Measurements from ENCODE around the gene TSNAXIP1. TPM values are rescaled to one million over a fixed set of nuclear protein-coding genes. Genes with fewer than 3 reads are reported as not detected.
"Not testable (repeated sequence)": the region's sequence is repeated elsewhere in the genome, so short reads cannot be mapped to it uniquely, and the experiment has no call there.

TSNAXIP1 gene
- total and polyA plus RNA-seq, 4 experiments from 2014 or later, result 0.44 to 0.64 TPM; not detected in 2

DNA sequence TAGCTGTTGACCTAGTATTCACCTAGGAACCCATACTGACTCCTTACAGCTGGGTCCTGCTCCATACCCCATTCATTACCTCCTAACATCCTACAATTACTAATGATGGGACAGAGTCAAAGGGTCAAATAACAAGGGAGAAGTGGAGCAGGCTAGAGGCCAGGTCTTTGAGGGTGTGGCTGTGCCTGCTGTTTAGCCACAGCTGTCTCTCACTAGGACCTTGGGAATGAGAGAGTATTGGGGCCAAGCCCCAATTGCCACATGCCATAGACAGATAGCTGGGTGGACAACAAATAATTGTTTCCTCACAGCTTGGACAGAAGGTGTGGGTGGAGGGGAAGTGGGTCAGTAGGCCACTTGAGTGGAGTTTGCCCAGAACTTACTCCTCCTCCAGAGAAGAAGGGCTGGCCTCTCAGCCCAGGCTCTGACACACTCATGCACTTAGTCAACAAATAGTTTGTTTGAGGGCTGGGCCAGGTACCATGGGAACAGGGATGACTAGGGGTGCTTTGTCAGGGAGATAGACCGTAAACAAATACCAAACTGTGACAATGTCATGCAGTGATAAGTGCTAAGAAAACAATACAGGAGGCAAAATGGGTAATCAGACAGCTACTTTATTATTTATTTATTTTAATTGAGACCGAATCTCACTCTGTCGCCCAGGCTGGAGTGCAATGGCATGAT is 51.0 kb downstream of the TSNAXIP1 start:
- Histone ChIP-seq H3K36me3 (ENCODE audit: insufficient read depth, low read length) (peaks cover 14% of the 10 kb centered on the region), H3K4me1 (ENCODE audit: insufficient read depth, low read length) (peaks cover 24% of the 10 kb centered on the region), H3K27me3 (ENCODE audit: insufficient read depth, low read length) (no peaks in the 10 kb centered on the region), H3K9me3 (ENCODE audit: control insufficient read depth in 1 of 2, low read length in 2 of 2) (no peaks in the 10 kb centered on the region), H3K27ac (ENCODE audit: low read depth, low read length) (peak overlapping the region; percentile 43), H3K4me3 (ENCODE audit: low read length in 2 of 2) (no peak overlapping the region)
- Mint-ChIP-seq H3K4me1 (peaks cover 24 to 56% (median 37%) of the 10 kb centered on the region in 4 donors), H3K4me3 (peak overlapping the region in 2 of 8 donors; percentile 16 to 57), H3K27me3 (no peaks in the 10 kb centered on the region), H3K36me3 (peaks cover 0 to 16% of the 10 kb centered on the region in 2 donors), H3K27ac (peak overlapping the region in 6 of 7 donors; percentile 77 to 95 (median 92)), H3K9me3 (no peaks in the 10 kb centered on the region)
- CTCF ChIA-PET (ENCODE audit: partially characterized antibody), result interaction anchor here (1.5 to 3.9 kb wide), 2 partner anchors 26 to 42 kb away, joined by 3 to 17 read pairs; no protein-coding TSS in a partner anchor
- intact Hi-C loops (cut with micrococcal nuclease), result no loop called here
- peak; percentile 34 to 84 (median 54) for DNase-seq
- POLR2A ChIA-PET (ENCODE audit: partially characterized antibody), result interaction anchor here (0.9 kb wide), 1 partner anchor 26 kb away, joined by 3 read pairs; no protein-coding TSS in a partner anchor

DNA sequence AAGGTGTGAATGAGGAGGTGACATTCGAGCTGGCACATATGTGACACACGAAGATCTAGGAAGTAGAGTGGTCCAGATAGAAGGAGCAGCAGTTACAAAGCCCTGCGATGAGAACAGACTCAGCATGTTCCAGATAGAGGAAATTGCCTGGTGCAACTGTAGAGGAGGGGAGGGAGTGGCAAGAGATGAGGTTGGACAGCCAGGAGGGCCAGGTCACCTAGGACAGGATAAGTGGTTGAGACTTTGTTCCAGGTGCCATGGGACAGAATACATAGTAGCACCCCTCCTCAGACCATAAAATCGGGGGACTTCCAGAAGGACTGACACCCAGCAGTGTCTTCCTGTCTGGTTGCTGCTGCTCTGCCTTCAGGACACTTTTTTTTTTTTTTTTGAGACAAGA is 51.8 kb downstream of the TSNAXIP1 start:
- no peaks in the 10 kb centered on the region for H3K9me3 ChIP-seq (ENCODE audit: control insufficient read depth in 1 of 2, low read length in 2 of 2)
- H3K27me3 ChIP-seq (ENCODE audit: insufficient read depth, low read length), result no peaks in the 10 kb centered on the region
- CTCF ChIA-PET (ENCODE audit: partially characterized antibody), result interaction anchor here (0.7 to 3.9 kb wide), 2 partner anchors 43 to 199 kb away, joined by 3 to 17 read pairs; no protein-coding TSS in a partner anchor
- intact Hi-C loops (cut with micrococcal nuclease), result no loop called here
- peak overlapping the region; percentile 54 to 95 (median 91) for H3K27ac Mint-ChIP-seq
- H3K36me3 ChIP-seq (ENCODE audit: insufficient read depth, low read length), result peaks cover 14% of the 10 kb centered on the region
- H3K4me1 Mint-ChIP-seq, result peaks cover 24 to 56% (median 37%) of the 10 kb centered on the region in 4 donors
- H3K36me3 Mint-ChIP-seq, result peaks cover 0 to 16% of the 10 kb centered on the region in 2 donors
- peaks cover 24% of the 10 kb centered on the region for H3K4me1 ChIP-seq (ENCODE audit: insufficient read depth, low read length)
- no peaks in the 10 kb centered on the region for H3K9me3 Mint-ChIP-seq
- no peak overlapping the region for H3K4me3 ChIP-seq (ENCODE audit: low read length in 2 of 2)
- H3K27me3 Mint-ChIP-seq, result no peaks in the 10 kb centered on the region
- DNase-seq, result no peak
- H3K27ac ChIP-seq (ENCODE audit: low read depth, low read length), result peak overlapping the region; percentile 37
- POLR2A ChIA-PET (ENCODE audit: partially characterized antibody), result no interaction called here
- peak overlapping the region in 1 of 8 donors; percentile 59 for H3K4me3 Mint-ChIP-seq

DNA sequence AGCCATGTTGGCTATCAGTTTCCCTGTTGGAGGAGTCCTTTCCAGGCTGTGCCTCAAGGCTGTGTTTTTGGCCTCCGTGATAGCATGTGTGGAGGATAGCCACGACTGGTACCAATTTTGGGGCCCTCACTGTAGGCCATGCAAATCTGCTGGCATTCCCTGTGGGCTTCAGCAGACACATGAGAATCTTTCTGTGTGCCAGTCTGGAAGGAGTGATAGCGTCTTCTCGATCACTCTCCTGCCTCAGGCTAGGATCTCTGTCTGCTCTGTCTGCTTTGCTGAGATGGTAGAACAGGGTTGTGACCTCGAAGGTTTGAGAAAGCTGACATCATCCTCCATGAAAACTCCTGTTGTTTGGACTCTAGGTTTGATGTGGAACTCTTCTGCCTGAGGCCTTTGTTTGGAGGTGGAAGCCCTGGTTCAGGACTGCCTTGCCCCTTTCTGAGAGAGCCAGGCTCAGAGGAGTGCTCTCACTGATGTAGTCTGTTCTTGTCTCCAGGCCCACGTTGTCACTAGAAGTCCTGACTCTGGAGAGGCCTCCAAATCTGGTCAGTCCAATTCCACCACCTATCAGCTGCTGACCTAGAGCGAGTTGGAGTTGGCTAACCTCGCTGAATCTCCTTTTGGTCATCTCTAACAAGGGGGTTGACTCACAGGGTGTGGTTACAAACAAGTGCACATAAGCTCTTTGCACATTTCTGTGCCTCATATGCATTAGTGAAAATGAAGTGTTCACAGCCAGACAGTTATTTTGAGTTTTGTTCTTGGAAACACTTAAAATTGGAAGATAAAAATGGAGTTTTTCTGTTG is 54.1 kb downstream of the TSNAXIP1 start:
- intact Hi-C loops (cut with micrococcal nuclease), result no loop called here
- H3K36me3 Mint-ChIP-seq, result peaks cover 5 to 23% of the 10 kb centered on the region in 2 donors
- Histone ChIP-seq H3K4me1 (ENCODE audit: insufficient read depth, low read length) (peaks cover 24% of the 10 kb centered on the region), H3K9me3 (ENCODE audit: control insufficient read depth in 1 of 2, low read length in 2 of 2) (no peaks in the 10 kb centered on the region), H3K27ac (ENCODE audit: low read depth, low read length) (no peak overlapping the region), H3K36me3 (ENCODE audit: insufficient read depth, low read length) (peaks cover 14% of the 10 kb centered on the region), H3K27me3 (ENCODE audit: insufficient read depth, low read length) (no peaks in the 10 kb centered on the region), H3K4me3 (ENCODE audit: low read length in 2 of 2) (no peak overlapping the region)
- no peak for DNase-seq
- POLR2A ChIA-PET (ENCODE audit: partially characterized antibody), result interaction anchor here (1.0 to 1.1 kb wide), 2 partner anchors 11 to 13 kb away, joined by 3 to 4 read pairs; no protein-coding TSS in a partner anchor
- no peaks in the 10 kb centered on the region for H3K9me3 Mint-ChIP-seq
- H3K27ac Mint-ChIP-seq, result peak overlapping the region in 5 of 7 donors; percentile 35 to 78 (median 47)
- no peak overlapping the region for H3K4me3 Mint-ChIP-seq
- H3K27me3 Mint-ChIP-seq, result no peaks in the 10 kb centered on the region
- H3K4me1 Mint-ChIP-seq, result peaks cover 19 to 42% (median 29%) of the 10 kb centered on the region in 4 donors
- CTCF ChIA-PET (ENCODE audit: partially characterized antibody), result interaction anchor here (0.5 to 1.7 kb wide), 3 partner anchors 16 to 44 kb away, joined by 3 to 4 read pairs (median 3); no protein-coding TSS in a partner anchor

DNA sequence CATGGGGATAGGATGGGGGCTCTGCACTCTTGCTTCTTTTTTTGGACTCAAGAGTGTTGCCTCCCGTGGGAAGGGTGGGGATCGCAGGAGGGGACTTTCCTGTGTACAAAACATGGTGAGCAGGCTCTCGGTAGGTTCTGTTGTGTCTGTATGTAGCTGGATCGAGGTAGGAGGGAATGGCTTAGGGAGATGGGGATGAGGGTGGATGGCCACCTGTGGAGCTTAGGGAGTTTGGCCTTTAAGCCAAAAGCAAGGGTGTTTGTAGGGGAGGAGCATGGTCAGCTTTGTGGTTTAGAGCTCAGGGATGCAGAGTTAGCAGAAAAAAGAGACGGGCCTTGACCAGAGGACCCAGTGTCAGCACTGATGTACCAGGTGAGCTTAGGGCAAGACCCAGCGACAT is 55.2 kb downstream of the TSNAXIP1 start:
- POLR2A ChIA-PET (ENCODE audit: partially characterized antibody), result no interaction called here
- Histone ChIP-seq H3K36me3 (ENCODE audit: insufficient read depth, low read length) (peaks cover 14% of the 10 kb centered on the region), H3K27me3 (ENCODE audit: insufficient read depth, low read length) (no peaks in the 10 kb centered on the region), H3K27ac (ENCODE audit: low read depth, low read length) (no peak overlapping the region), H3K4me1 (ENCODE audit: insufficient read depth, low read length) (peaks cover 20% of the 10 kb centered on the region), H3K9me3 (ENCODE audit: control insufficient read depth in 1 of 2, low read length in 2 of 2) (no peaks in the 10 kb centered on the region), H3K4me3 (ENCODE audit: low read length in 2 of 2) (no peak overlapping the region)
- intact Hi-C loops (cut with micrococcal nuclease), result no loop called here
- no peaks in the 10 kb centered on the region for H3K9me3 Mint-ChIP-seq
- CTCF ChIA-PET (ENCODE audit: partially characterized antibody), result interaction anchor here (0.7 to 5.8 kb wide), 4 partner anchors 12 to 46 kb away, joined by 3 to 46 read pairs (median 4); no protein-coding TSS in a partner anchor
- no peak overlapping the region for H3K4me3 Mint-ChIP-seq
- peak overlapping the region in 3 of 7 donors; percentile 35 to 72 (median 47) for H3K27ac Mint-ChIP-seq
- peaks cover 5 to 24% of the 10 kb centered on the region in 2 donors for H3K36me3 Mint-ChIP-seq
- DNase-seq, result no peak
- peaks cover 17 to 38% (median 26%) of the 10 kb centered on the region in 4 donors for H3K4me1 Mint-ChIP-seq
- no peaks in the 10 kb centered on the region for H3K27me3 Mint-ChIP-seq

DNA sequence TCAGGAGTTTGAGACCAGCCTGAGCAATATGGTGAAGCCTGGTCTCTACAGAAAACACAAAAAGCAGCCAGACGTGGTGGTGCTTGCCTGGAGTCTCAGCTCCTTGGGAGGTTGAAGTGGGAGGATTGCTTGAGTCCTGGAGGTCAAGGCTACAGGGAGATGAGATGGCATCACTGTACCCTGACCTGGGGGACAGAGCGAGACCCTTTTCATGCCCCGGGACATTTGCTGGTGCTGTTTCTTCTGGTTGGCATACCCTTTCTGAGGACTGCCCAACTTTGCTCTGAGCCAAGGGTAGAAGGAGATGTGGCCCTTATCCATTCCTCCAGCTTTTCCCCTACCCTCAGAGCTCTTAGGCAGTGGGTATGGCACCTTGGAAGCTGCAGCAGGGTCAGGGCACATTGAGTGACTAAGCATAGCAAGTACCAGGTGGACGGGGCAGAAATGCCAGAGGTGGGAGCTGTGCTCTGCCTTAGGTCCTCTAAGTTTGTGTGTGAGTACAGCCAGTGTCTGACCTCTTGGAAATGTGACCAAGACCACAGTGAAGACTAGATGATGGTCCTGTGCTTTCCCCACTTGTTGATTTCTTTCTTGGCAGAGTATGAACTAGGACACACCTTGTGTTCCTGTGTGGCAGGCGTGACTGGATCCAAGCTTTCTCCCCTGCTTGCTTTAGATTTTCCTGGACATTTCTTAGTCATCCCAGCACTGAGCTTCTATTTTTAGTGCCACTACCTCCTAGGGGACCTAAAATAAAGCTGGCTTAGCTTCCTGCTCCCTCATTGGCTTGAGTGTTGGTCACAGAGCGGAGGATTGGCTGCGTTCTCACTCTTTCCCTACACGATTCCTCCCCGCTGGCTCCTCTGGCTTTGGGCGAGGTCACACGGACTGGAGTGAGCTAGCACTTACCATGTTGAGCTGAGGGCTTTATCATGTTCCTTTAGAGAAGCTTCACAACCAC is 56.2 kb downstream of the TSNAXIP1 start:
- H3K27ac ChIP-seq (ENCODE audit: low read depth, low read length), result no peak overlapping the region
- ChIA-PET POLR2A (ENCODE audit: partially characterized antibody) (interaction anchor here (0.6 kb wide), 1 partner anchor 143 kb away, joined by 3 read pairs; no protein-coding TSS in a partner anchor), CTCF (ENCODE audit: partially characterized antibody) (interaction anchor here (0.7 to 5.8 kb wide), 8 partner anchors 13 to 340 kb away, joined by 3 to 46 read pairs (median 4); no protein-coding TSS in a partner anchor)
- no peaks in the 10 kb centered on the region for H3K9me3 Mint-ChIP-seq
- H3K4me1 Mint-ChIP-seq, result peaks cover 8 to 28% (median 16%) of the 10 kb centered on the region in 4 donors
- no peak overlapping the region for H3K4me3 ChIP-seq (ENCODE audit: low read length in 2 of 2)
- no peak for DNase-seq
- no peaks in the 10 kb centered on the region for H3K9me3 ChIP-seq (ENCODE audit: control insufficient read depth in 1 of 2, low read length in 2 of 2)
- peaks cover 10% of the 10 kb centered on the region for H3K4me1 ChIP-seq (ENCODE audit: insufficient read depth, low read length)
- H3K36me3 ChIP-seq (ENCODE audit: insufficient read depth, low read length), result peaks cover 19% of the 10 kb centered on the region
- no peak overlapping the region for H3K4me3 Mint-ChIP-seq
- peaks cover 5 to 25% of the 10 kb centered on the region in 2 donors for H3K36me3 Mint-ChIP-seq
- intact Hi-C loops (cut with micrococcal nuclease), result no loop called here
- peak overlapping the region in 4 of 7 donors; percentile 29 to 72 (median 62) for H3K27ac Mint-ChIP-seq
- no peaks in the 10 kb centered on the region for H3K27me3 Mint-ChIP-seq
- no peaks in the 10 kb centered on the region for H3K27me3 ChIP-seq (ENCODE audit: insufficient read depth, low read length)

DNA sequence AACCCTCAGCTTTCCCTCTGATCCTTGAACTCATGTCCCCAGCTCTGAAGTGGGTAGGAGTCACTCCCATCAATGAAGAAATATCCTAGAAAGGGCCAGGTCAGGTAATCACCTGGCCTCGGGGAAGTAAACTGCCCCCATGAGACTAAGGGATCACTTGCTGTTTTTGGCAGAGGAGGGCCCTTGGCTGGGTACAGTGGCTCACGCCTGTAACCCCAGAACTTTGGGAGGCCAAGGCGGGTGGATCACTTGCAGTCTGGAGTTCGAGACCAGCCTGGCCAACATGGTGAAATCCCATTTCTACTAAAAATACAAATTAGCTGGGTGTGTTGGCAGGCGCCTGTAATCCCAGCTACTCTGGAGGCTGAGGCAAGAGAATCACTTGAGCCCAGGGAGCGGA is 57.4 kb downstream of the TSNAXIP1 start:
- H3K27ac ChIP-seq (ENCODE audit: low read depth, low read length); DNase-seq; H3K9me3 ChIP-seq (ENCODE audit: control insufficient read depth in 1 of 2, low read length in 2 of 2); H3K4me3 Mint-ChIP-seq; H3K4me3 ChIP-seq (ENCODE audit: low read length in 2 of 2); H3K4me1 ChIP-seq (ENCODE audit: insufficient read depth, low read length); H3K27ac Mint-ChIP-seq; H3K9me3 Mint-ChIP-seq; H3K27me3 Mint-ChIP-seq; intact Hi-C loops (cut with micrococcal nuclease); H3K27me3 ChIP-seq (ENCODE audit: insufficient read depth, low read length): not testable (repeated sequence)
- peaks cover 19% of the 10 kb centered on the region for H3K36me3 ChIP-seq (ENCODE audit: insufficient read depth, low read length)
- peaks cover 5 to 26% of the 10 kb centered on the region in 2 donors for H3K36me3 Mint-ChIP-seq
- CTCF ChIA-PET (ENCODE audit: partially characterized antibody), result interaction anchor here (0.8 to 5.8 kb wide), 4 partner anchors 14 to 65 kb away, joined by 3 to 46 read pairs (median 4); no protein-coding TSS in a partner anchor
- H3K4me1 Mint-ChIP-seq, result peaks cover 5 to 17% (median 8%) of the 10 kb centered on the region in 4 donors
- POLR2A ChIA-PET (ENCODE audit: partially characterized antibody), result interaction anchor here (0.6 kb wide), 1 partner anchor 9 kb away, joined by 3 read pairs; the partner anchor contains the start of gene EDC4

All from CD4-positive, alpha-beta memory T cell (primary cell).